ENCODE results near the gene RNF11. TPM values are rescaled to one million over a fixed set of nuclear protein-coding genes. Genes with fewer than 3 reads are reported as not detected.

Gene RNF11
- total RNA-seq, 4 donors from 2014 or later, result 77.6 to 86.5 (median 85.3) TPM

DNA sequence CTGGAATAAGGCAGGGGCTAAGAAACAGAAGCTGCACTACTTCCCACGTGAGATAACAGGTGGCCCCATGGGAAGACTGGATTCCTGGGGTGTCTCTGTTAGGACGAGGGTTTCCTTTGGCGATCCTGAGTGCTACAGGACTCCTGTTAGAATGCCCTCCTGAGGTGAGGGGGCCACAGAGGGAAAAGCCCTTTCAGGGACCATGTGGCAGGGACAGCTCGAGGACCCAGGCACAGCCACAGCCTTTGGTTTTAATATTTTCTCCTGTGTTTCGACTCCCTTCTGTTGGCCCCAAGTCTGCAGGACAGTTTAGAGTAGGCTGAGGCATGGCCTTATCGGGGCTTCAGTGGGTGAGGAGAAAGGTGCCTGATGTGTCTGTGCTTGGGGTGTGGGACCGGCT, 81.7 kb downstream of the RNF11 start:
- Histone ChIP-seq H3K36me3 (no peaks in the 10 kb centered on the region), H3K9me3 (no peaks in the 10 kb centered on the region), H3K27ac (no peak overlapping the region), H3K4me3 (no peak overlapping the region), H3K4me1 (no peaks in the 10 kb centered on the region), H3K27me3 (no peaks in the 10 kb centered on the region)
- intact Hi-C loops (cut with DNase I; ENCODE audit: low total_unique reads) (no loop called here), in situ Hi-C loops (cut with MboI; ENCODE audit: low sequenced_read_pairs in 4 of 4) (no loop called here)
- TF ChIP-seq, protein P1, sequence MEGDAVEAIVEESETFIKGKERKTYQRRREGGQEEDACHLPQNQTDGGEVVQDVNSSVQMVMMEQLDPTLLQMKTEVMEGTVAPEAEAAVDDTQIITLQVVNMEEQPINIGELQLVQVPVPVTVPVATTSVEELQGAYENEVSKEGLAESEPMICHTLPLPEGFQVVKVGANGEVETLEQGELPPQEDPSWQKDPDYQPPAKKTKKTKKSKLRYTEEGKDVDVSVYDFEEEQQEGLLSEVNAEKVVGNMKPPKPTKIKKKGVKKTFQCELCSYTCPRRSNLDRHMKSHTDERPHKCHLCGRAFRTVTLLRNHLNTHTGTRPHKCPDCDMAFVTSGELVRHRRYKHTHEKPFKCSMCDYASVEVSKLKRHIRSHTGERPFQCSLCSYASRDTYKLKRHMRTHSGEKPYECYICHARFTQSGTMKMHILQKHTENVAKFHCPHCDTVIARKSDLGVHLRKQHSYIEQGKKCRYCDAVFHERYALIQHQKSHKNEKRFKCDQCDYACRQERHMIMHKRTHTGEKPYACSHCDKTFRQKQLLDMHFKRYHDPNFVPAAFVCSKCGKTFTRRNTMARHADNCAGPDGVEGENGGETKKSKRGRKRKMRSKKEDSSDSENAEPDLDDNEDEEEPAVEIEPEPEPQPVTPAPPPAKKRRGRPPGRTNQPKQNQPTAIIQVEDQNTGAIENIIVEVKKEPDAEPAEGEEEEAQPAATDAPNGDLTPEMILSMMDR (IDR thresholded peaks at IDR 0.05 in 4 of 5, conservative IDR thresholded peaks at IDR 0.05 in 1 of 5), result no peak
- TF ChIP-seq POLR2A (IDR thresholded peaks at IDR 0.05), result no peak
- DNase-seq, result no peak
- no peak for ATAC-seq

DNA sequence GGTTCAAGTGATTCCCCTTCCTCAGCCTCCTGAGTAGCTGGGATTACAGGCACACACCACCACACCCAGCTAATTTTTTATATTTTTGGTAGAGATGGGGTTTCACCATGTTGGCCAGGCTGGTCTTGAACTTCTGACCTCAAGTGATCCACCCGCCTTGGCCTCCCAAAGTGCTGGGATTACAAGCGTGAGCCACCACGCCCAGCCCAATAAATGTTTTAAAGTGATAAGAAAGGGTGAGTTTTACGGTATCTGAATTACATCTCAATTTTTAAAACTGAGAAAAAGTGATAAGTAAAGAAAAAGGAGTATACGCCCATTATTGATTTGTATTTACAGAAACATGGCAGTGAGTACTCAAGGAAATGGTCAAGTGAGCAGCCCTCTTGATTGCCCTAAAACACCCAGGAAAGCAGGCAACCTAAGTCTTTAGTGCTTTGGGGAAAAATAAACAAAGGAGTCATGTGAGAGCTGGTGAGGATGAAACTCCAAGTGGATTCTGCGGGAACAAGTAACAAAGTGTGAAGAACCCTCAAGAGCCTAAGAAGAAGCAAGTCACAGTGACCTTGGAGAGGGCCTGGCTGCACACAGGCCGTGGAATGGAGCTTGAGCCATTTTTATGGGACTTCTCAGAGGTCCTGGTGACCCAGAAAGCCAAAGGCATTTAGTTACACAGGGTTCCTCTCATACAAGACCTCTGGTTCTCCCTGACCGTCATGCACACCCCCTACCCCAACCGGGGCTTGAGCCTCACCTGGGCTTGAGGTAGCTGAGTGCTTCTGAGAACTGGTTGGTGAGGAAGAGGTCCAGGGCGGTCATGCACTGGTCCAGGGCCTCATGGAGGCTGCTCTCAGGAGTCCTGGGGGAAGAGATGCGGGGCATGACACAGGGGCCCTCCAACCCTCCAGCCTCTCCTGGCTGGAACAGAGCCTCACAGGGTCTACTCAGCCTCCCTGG, 85.2 kb downstream of the RNF11 start:
- no peak overlapping the region for H3K4me3 ChIP-seq
- DNase-seq, result no peak
- intact Hi-C loops (cut with DNase I; ENCODE audit: low total_unique reads) (no loop called here), in situ Hi-C loops (cut with MboI; ENCODE audit: low sequenced_read_pairs in 4 of 4) (no loop called here)
- no peak overlapping the region for H3K27ac ChIP-seq
- no peak for ATAC-seq
- no peaks in the 10 kb centered on the region for H3K27me3 ChIP-seq
- H3K36me3 ChIP-seq, result no peaks in the 10 kb centered on the region
- H3K4me1 ChIP-seq, result no peaks in the 10 kb centered on the region
- H3K9me3 ChIP-seq, result no peaks in the 10 kb centered on the region
- TF ChIP-seq POLR2A (IDR thresholded peaks at IDR 0.05), result no peak
- TF ChIP-seq, protein P1 (IDR thresholded peaks at IDR 0.05 in 4 of 5, conservative IDR thresholded peaks at IDR 0.05 in 1 of 5), result no peak

DNA sequence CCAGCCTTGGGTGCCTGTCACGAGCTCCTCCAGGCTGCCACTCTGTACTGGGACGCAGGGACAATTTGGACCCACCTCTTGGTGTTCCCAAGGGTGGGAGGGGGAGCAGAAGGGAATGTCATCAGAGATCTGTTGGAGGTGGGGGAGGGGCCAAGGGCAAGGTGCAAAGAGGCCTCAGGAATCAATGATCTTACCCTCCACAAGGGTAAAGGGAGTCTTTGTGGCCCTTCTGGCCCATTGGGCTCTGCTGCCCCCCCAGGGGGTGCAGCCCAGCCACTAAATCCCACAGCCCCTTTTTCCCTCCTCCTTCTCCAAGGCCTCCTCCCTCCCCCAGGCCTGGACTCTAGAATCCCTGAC, 85.8 kb downstream of the RNF11 start:
- Histone ChIP-seq H3K4me1 (no peaks in the 10 kb centered on the region), H3K9me3 (no peaks in the 10 kb centered on the region), H3K36me3 (no peaks in the 10 kb centered on the region), H3K27ac (no peak overlapping the region), H3K27me3 (no peaks in the 10 kb centered on the region), H3K4me3 (no peak overlapping the region)
- intact Hi-C loops (cut with DNase I; ENCODE audit: low total_unique reads), result no loop called here
- in situ Hi-C loops (cut with MboI; ENCODE audit: low sequenced_read_pairs in 4 of 4), result no loop called here
- no peak for DNase-seq
- no peak for TF ChIP-seq POLR2A (IDR thresholded peaks at IDR 0.05)
- TF ChIP-seq, protein P1 (IDR thresholded peaks at IDR 0.05 in 4 of 5, conservative IDR thresholded peaks at IDR 0.05 in 1 of 5), result no peak
- no peak for ATAC-seq

DNA sequence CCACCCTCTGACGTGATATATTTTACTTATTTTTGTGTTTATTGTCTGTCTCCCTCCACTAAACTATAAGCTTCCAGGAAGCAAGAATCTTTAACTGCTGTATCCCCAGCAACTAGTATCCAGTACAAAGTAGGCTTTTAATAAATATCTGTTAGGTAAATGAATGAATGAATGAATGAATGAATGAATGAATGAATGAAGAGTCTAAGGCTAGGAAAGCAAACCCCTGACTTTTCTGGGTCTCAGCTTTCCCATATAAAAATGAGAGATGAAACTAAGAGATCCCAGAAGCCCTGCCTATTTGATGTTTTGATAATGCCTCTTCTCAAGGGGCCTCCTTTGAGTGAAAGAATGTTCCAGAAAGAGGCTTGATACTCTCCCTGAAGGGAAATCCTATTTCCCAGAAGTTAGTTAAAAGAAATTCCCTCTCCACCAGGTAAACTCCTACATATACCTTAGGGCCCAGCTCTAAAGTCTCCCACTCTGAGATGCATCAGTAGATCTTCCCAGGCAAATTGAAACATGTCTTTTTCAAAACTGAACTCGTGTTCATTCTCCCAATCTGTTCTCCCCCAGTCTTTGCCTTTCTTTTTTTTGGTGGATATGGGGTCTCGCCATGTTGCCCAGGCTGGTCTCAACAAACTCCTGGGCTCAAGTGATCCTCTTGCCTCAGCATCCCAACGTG, 86.5 kb downstream of the RNF11 start:
- ATAC-seq (no peak), DNase-seq (no peak)
- no peak overlapping the region for H3K4me3 ChIP-seq
- no peaks in the 10 kb centered on the region for H3K9me3 ChIP-seq
- in situ Hi-C loops (cut with MboI; ENCODE audit: low sequenced_read_pairs in 4 of 4) (no loop called here), intact Hi-C loops (cut with DNase I; ENCODE audit: low total_unique reads) (no loop called here)
- TF ChIP-seq POLR2A (IDR thresholded peaks at IDR 0.05), result no peak
- TF ChIP-seq, protein P1 (IDR thresholded peaks at IDR 0.05 in 4 of 5, conservative IDR thresholded peaks at IDR 0.05 in 1 of 5), result no peak
- no peak overlapping the region for H3K27ac ChIP-seq
- no peaks in the 10 kb centered on the region for H3K36me3 ChIP-seq
- H3K27me3 ChIP-seq, result no peaks in the 10 kb centered on the region
- no peaks in the 10 kb centered on the region for H3K4me1 ChIP-seq

Other genes with a start within 250 kb of the RNF11 start
- not detected for gene C1orf185, start 134.0 kb upstream of the RNF11 start, total RNA-seq
- 10 to 100 TPM in 2 of 4 donors, 1 to 10 TPM in 2; 4.1 to 13.1 (median 8.2) TPM for gene TTC39A, start 94.3 kb downstream of the RNF11 start, total RNA-seq

All from gastrocnemius medialis (tissue), 4 donors.